ENCODE results near the gene SP6. TPM values are rescaled to one million over a fixed set of nuclear protein-coding genes. Genes with fewer than 3 reads are reported as not detected.

SP6 gene
- total RNA-seq, 1 donor from 2014 or later: 30.7 TPM

DNA sequence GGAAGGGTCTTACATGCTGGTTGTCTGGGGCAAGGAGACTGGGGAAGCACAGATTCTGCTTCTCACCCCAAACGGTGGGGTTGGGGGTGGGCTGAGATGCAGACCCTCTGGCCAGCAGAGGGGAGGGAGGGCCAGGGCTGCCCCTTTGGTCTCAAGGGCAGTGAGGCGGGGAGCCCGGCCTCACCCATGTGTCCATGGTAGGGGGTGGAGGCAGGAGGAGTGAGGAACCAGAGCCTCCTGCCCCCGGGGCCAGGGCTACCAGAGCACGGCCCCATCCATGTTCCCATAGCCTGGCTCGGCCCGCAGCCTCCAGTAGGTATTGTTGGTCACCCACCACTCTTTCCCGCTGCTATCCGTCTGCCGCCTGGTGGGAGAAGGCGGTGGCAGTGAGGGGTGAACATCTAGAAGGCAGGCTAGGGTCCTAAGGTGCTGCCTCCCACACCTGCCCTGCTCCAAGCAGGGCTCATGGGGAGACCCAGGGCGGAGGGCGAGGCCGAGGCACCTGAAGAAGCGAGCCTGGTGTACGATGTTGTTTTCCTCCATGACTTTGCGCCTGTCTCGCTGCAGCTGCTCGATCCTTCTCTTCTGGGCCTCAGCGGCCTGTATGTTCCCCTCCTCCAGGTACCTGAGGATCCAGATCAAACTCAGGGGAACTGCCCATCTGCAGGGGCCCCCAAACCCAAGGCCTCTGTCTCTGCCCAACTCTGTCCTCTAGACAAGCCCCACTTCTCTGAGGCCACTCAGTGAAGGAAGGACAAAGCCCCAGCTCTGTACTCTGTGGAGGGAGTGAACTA is 42.7 kb downstream of the SP6 start:
- Mint-ChIP-seq H3K27ac (ENCODE audit: unreplicated experiment) (no peak overlapping the region), H3K27me3 (ENCODE audit: unreplicated experiment) (peaks cover 15% of the 10 kb centered on the region), H3K36me3 (ENCODE audit: low read depth, unreplicated experiment) (peaks cover 55% of the 10 kb centered on the region), H3K9me3 (ENCODE audit: unreplicated experiment) (no peaks in the 10 kb centered on the region), H3K4me1 (ENCODE audit: unreplicated experiment) (peaks cover 2% of the 10 kb centered on the region), H3K4me3 (ENCODE audit: unreplicated experiment) (no peak overlapping the region)
- TF ChIP-seq, protein P1, sequence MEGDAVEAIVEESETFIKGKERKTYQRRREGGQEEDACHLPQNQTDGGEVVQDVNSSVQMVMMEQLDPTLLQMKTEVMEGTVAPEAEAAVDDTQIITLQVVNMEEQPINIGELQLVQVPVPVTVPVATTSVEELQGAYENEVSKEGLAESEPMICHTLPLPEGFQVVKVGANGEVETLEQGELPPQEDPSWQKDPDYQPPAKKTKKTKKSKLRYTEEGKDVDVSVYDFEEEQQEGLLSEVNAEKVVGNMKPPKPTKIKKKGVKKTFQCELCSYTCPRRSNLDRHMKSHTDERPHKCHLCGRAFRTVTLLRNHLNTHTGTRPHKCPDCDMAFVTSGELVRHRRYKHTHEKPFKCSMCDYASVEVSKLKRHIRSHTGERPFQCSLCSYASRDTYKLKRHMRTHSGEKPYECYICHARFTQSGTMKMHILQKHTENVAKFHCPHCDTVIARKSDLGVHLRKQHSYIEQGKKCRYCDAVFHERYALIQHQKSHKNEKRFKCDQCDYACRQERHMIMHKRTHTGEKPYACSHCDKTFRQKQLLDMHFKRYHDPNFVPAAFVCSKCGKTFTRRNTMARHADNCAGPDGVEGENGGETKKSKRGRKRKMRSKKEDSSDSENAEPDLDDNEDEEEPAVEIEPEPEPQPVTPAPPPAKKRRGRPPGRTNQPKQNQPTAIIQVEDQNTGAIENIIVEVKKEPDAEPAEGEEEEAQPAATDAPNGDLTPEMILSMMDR (IDR thresholded peaks at IDR 0.05; ENCODE audit: unreplicated experiment): no peak
- no peak for DNase-seq (ENCODE audit: low spot score)

DNA sequence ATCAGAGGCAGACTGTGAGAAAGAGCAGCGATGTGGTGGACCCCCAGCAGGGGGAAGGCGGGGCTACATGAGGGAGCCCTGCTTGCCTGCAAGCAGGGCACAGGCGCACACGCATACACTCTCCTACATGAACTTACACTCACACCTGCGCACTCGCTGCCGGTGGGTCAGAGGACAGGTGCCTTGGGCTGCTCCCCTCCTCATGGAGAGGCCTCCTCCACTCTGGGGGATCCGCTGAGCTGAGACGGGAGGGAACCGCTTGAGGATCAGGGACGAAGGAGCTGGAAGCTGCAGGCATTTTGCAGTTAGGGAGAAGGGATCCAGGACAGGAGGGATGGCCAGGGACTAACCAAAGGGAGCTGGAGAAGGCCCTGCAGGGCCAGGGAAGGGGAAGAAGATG is 43.5 kb downstream of the SP6 start:
- Mint-ChIP-seq H3K27me3 (ENCODE audit: unreplicated experiment) (peaks cover 13% of the 10 kb centered on the region), H3K36me3 (ENCODE audit: low read depth, unreplicated experiment) (peaks cover 48% of the 10 kb centered on the region), H3K4me1 (ENCODE audit: unreplicated experiment) (peaks cover 2% of the 10 kb centered on the region), H3K27ac (ENCODE audit: unreplicated experiment) (no peak overlapping the region), H3K9me3 (ENCODE audit: unreplicated experiment) (no peaks in the 10 kb centered on the region), H3K4me3 (ENCODE audit: unreplicated experiment) (no peak overlapping the region)
- no peak for DNase-seq (ENCODE audit: low spot score)
- TF ChIP-seq, protein P1 (IDR thresholded peaks at IDR 0.05; ENCODE audit: unreplicated experiment): no peak

DNA sequence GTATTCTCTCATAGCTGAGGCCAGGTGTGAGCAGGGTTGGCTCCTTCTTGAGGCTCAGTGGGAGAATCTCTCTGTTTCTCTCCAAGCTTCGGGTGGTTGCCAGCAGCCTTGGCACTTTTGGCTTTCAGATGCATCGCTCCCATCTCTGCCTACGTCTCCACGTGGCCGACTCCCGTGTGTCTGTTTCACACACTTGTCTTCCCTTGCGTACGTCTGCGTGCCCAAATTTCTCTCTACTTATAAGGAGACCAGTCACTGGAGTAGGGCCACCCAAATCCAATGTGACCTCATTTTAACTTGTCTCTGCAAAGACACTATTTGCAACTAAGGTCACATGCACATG is 44.1 kb downstream of the SP6 start:
- Mint-ChIP-seq H3K36me3 (ENCODE audit: low read depth, unreplicated experiment) (peaks cover 42% of the 10 kb centered on the region), H3K4me1 (ENCODE audit: unreplicated experiment) (peaks cover 2% of the 10 kb centered on the region), H3K27ac (ENCODE audit: unreplicated experiment) (no peak overlapping the region), H3K9me3 (ENCODE audit: unreplicated experiment) (no peaks in the 10 kb centered on the region), H3K27me3 (ENCODE audit: unreplicated experiment) (peaks cover 12% of the 10 kb centered on the region), H3K4me3 (ENCODE audit: unreplicated experiment) (no peak overlapping the region)
- TF ChIP-seq, protein P1 (IDR thresholded peaks at IDR 0.05; ENCODE audit: unreplicated experiment): no peak
- no peak for DNase-seq (ENCODE audit: low spot score)

DNA sequence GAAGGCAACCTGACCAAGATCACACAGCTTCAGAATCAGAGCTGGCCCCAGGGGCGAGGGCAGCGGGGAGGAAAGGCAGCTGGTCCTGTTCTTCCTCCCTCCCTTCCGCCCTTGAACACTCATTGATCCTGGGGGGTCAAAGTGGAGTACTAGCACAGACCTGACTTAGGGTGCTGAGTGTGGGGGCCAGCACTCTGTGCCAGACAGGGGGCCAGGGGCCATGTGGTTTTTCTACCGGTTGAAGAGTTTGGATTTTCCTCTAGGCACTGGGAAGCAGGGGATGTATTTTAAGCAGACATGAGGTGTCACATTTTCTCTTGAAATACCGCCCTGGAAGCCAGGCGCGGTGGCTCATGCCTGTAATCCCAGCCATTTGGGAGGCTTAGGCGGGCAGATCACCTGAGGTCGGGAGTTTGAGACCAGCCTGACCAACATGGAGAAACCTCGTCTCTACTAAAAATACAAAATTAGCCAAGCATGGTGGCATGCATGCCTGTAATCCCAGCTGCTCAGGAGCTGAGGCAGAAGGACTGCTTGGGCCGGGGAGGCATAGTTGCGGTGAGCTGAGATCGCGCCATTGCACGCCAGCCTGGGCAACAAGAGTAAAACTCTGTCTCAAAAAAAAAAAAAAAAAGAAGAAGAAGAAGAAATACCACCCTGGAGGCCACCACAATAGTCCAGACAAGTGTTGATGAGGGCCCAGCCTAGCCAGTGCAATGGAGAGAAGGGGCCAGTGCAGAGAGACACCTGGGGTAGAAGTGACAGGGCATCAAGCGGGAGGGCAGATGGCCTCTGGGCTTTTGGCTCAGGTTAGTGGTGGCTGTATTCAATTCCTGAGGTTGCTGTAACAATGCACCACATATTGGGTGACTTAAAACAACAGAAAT is 44.7 kb downstream of the SP6 start:
- peaks cover 36% of the 10 kb centered on the region for H3K36me3 Mint-ChIP-seq (ENCODE audit: low read depth, unreplicated experiment)
- TF ChIP-seq, protein P1 (IDR thresholded peaks at IDR 0.05; ENCODE audit: unreplicated experiment): no peak
- no peaks in the 10 kb centered on the region for H3K9me3 Mint-ChIP-seq (ENCODE audit: unreplicated experiment)
- no peaks in the 10 kb centered on the region for H3K4me1 Mint-ChIP-seq (ENCODE audit: unreplicated experiment)
- no peak overlapping the region for H3K4me3 Mint-ChIP-seq (ENCODE audit: unreplicated experiment)
- no peak for DNase-seq (ENCODE audit: low spot score)
- peaks cover 9% of the 10 kb centered on the region for H3K27me3 Mint-ChIP-seq (ENCODE audit: unreplicated experiment)
- no peak overlapping the region for H3K27ac Mint-ChIP-seq (ENCODE audit: unreplicated experiment)

DNA sequence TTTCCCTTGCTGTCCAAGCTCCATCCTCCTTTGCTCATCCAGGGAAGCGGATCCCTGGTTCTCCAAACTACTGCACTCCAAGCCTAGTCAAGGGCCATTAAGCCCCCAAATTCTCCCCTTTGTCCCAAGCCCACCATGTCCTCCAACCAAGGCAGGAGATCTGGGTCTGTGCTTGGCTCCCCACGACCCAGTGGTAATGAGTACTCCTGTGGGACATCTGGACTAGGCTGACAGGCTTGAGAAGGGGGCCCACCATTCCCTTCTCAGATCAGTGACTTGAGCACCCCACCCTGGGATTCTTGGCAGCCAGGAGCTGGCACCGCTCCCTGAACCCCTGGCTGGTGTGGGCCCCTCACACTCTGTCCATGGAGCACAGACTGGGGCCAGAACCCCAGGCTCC is 46.5 kb downstream of the SP6 start:
- Mint-ChIP-seq H3K27ac (ENCODE audit: unreplicated experiment) (no peak overlapping the region), H3K9me3 (ENCODE audit: unreplicated experiment) (no peaks in the 10 kb centered on the region), H3K27me3 (ENCODE audit: unreplicated experiment) (peaks cover 7% of the 10 kb centered on the region), H3K4me3 (ENCODE audit: unreplicated experiment) (no peak overlapping the region), H3K4me1 (ENCODE audit: unreplicated experiment) (no peaks in the 10 kb centered on the region), H3K36me3 (ENCODE audit: low read depth, unreplicated experiment) (peaks cover 25% of the 10 kb centered on the region)
- DNase-seq (ENCODE audit: low spot score): no peak
- TF ChIP-seq, protein P1 (IDR thresholded peaks at IDR 0.05; ENCODE audit: unreplicated experiment): no peak
